ENCODE measurements around the gene MESD.
"Not testable (repeated sequence)": the region's sequence is repeated elsewhere in the genome, so short reads cannot be mapped to it uniquely, and the experiment has no call there.

Gene MESD

GRCh38 chr15:80989081-80989517 lies 520 bp downstream of the MESD start:
- DNase-seq (ENCODE audit: low spot score): peak; percentile 56

- DNase-seq (ENCODE audit: low spot score): no peak
Measured at GRCh38 chr15:80988148-80988796, 1.3 kb downstream of the MESD start.

GRCh38 chr15:80986487-80986886 lies 3.1 kb downstream of the MESD start:
- DNase-seq (ENCODE audit: low spot score): no peak

GRCh38 chr15:80985981-80986380 lies 3.6 kb downstream of the MESD start:
- DNase-seq (ENCODE audit: low spot score): no peak

- DNase-seq (ENCODE audit: low spot score): no peak
Measured at GRCh38 chr15:80984856-80985255, 4.8 kb downstream of the MESD start.

- DNase-seq (ENCODE audit: low spot score): no peak
Measured at GRCh38 chr15:80982839-80983238, 6.8 kb downstream of the MESD start.

- no peak for DNase-seq (ENCODE audit: low spot score)
Measured at GRCh38 chr15:80982205-80982604, 7.4 kb downstream of the MESD start.

- DNase-seq (ENCODE audit: low spot score): no peak
Measured at GRCh38 chr15:80979538-80980200, 9.9 kb downstream of the MESD start.

- no peak for DNase-seq (ENCODE audit: low spot score)
Measured at GRCh38 chr15:80978685-80979329, 10.8 kb downstream of the MESD start.

GRCh38 chr15:80977627-80978036 lies 12.0 kb downstream of the MESD start:
- no peak for DNase-seq (ENCODE audit: low spot score)

GRCh38 chr15:80976851-80977250 lies 12.8 kb downstream of the MESD start:
- no peak for DNase-seq (ENCODE audit: low spot score)

- DNase-seq (ENCODE audit: low spot score): no peak
Measured at GRCh38 chr15:80974914-80975313, 14.7 kb downstream of the MESD start.

GRCh38 chr15:80972276-80972675 lies 17.3 kb downstream of the MESD start:
- no peak for DNase-seq (ENCODE audit: low spot score)

- no peak for DNase-seq (ENCODE audit: low spot score)
Measured at GRCh38 chr15:80971143-80971542, 18.5 kb downstream of the MESD start.

- DNase-seq (ENCODE audit: low spot score): no peak
Measured at GRCh38 chr15:80970658-80971057, 19.0 kb downstream of the MESD start.

- DNase-seq (ENCODE audit: low spot score): peak; percentile 43
Measured at GRCh38 chr15:80970018-80970657, 19.5 kb downstream of the MESD start.

GRCh38 chr15:80969316-80969715 lies 20.3 kb downstream of the MESD start:
- no peak for DNase-seq (ENCODE audit: low spot score)

- no peak for DNase-seq (ENCODE audit: low spot score)
Measured at GRCh38 chr15:80967991-80968510, 21.6 kb downstream of the MESD start.

GRCh38 chr15:80967451-80967850 lies 22.2 kb downstream of the MESD start:
- no peak for DNase-seq (ENCODE audit: low spot score)

GRCh38 chr15:80966431-80967197 lies 23.0 kb downstream of the MESD start:
- no peak for DNase-seq (ENCODE audit: low spot score)

- DNase-seq (ENCODE audit: low spot score): not testable (repeated sequence)
Measured at GRCh38 chr15:80965454-80965853, 24.2 kb downstream of the MESD start.
